HG03521 (cell line): Measurements from ENCODE around the gene SEMA3B.
"Not testable (repeated sequence)": the region's sequence is repeated elsewhere in the genome, so short reads cannot be mapped to it uniquely, and the experiment has no call there.

Source experiments
- ATAC-seq: cut with Tn5 transposase; IDR thresholded peaks from one replicate; pipeline ENCODE4 v1.9.1; 2021; ENCODE audit warnings: mild to moderate bottlenecking, moderate library complexity; ENCODE audit not compliant: unreplicated experiment

SEMA3B gene

GRCh38 chr3:50258029-50258680 lies 10.8 kb upstream of the SEMA3B start:
- ATAC-seq: no peak

GRCh38 chr3:50258979-50259378 lies 10.0 kb upstream of the SEMA3B start:
- ATAC-seq: no peak

GRCh38 chr3:50259432-50260026 lies 9.4 kb upstream of the SEMA3B start:
- ATAC-seq: no peak

- ATAC-seq: peak; percentile 79
Observed at GRCh38 chr3:50260027-50260941, 8.7 kb upstream of the SEMA3B start.

- ATAC-seq: no peak
Observed at GRCh38 chr3:50260942-50261441, 8.0 kb upstream of the SEMA3B start.

- no peak for ATAC-seq
Observed at GRCh38 chr3:50261505-50261904, 7.4 kb upstream of the SEMA3B start.

GRCh38 chr3:50262200-50262599 lies 6.7 kb upstream of the SEMA3B start:
- not testable (repeated sequence) for ATAC-seq

GRCh38 chr3:50262778-50263177 lies 6.2 kb upstream of the SEMA3B start:
- ATAC-seq: no peak

- no peak for ATAC-seq
Observed at GRCh38 chr3:50263478-50264382, 5.2 kb upstream of the SEMA3B start.

GRCh38 chr3:50264383-50264963 lies 4.5 kb upstream of the SEMA3B start:
- ATAC-seq: no peak

- ATAC-seq: no peak
Observed at GRCh38 chr3:50264964-50265485, 3.9 kb upstream of the SEMA3B start.

- no peak for ATAC-seq
Observed at GRCh38 chr3:50265571-50265970, 3.4 kb upstream of the SEMA3B start.

GRCh38 chr3:50266017-50266416 lies 2.9 kb upstream of the SEMA3B start:
- no peak for ATAC-seq

GRCh38 chr3:50266836-50267235 lies 2.1 kb upstream of the SEMA3B start:
- ATAC-seq: no peak

GRCh38 chr3:50267280-50267913 lies 1.6 kb upstream of the SEMA3B start:
- ATAC-seq: no peak

- no peak for ATAC-seq
Observed at GRCh38 chr3:50268276-50268675, 671 bp upstream of the SEMA3B start.

- no peak for ATAC-seq
Observed at GRCh38 chr3:50269460-50269859, 513 bp downstream of the SEMA3B start.

- no peak for ATAC-seq
Observed at GRCh38 chr3:50269977-50270413, 1.0 kb downstream of the SEMA3B start.

- ATAC-seq: no peak
Observed at GRCh38 chr3:50270422-50271224, 1.7 kb downstream of the SEMA3B start.
